Measurements from ENCODE around the gene FOXB1. TPM values are rescaled to one million over a fixed set of nuclear protein-coding genes. Genes with fewer than 3 reads are reported as not detected.

FOXB1 gene
- polyA plus RNA-seq, 1 donor (not counting 4 experiments of a cell fraction or from before 2014, with no cell fraction given), result not detected

GRCh38 chr15:59999612-60000112 is 4.4 kb upstream of the FOXB1 start:
- Histone ChIP-seq H3K79me2 (ENCODE audit: control insufficient read depth, insufficient read depth, low read length) (no peaks in the 10 kb centered on the region), H3K9ac (ENCODE audit: control insufficient read depth, extremely low read depth, insufficient read depth, low read length) (no peak overlapping the region), H3K36me3 (ENCODE audit: control insufficient read depth in 2 of 2, extremely low read depth in 1 of 2, insufficient read depth in 2 of 2, low read length in 2 of 2) (no peaks in the 10 kb centered on the region), H3K9me1 (ENCODE audit: control insufficient read depth, extremely low read depth, insufficient read depth, low read length) (no peaks in the 10 kb centered on the region), H3K9me3 (ENCODE audit: control insufficient read depth, low read depth, low read length) (peaks cover 1% of the 10 kb centered on the region), H3K27me3 (ENCODE audit: control insufficient read depth, extremely low read depth, insufficient read depth, low read length) (peaks cover 100% of the 10 kb centered on the region), H2AFZ (ENCODE audit: control insufficient read depth, low read length) (no peak overlapping the region), H3K4me3 (ENCODE audit: control insufficient read depth in 2 of 3, extremely low read depth in 1 of 3, insufficient read depth in 2 of 3, low read depth in 1 of 3, low read length in 3 of 3) (no peak overlapping the region), H3K27ac (ENCODE audit: control insufficient read depth, insufficient read depth, low read length) (no peak overlapping the region), H3K4me2 (ENCODE audit: control insufficient read depth, extremely low read depth, insufficient read depth, low read depth, low read length) (no peak overlapping the region), H3K4me1 (ENCODE audit: control insufficient read depth, extremely low read depth, insufficient read depth, low read length) (peaks cover 7% of the 10 kb centered on the region), H4K20me1 (ENCODE audit: control insufficient read depth, extremely low read depth, insufficient read depth, low read length) (peaks cover 13% of the 10 kb centered on the region)
- TF ChIP-seq EZH2 (IDR thresholded peaks at IDR 0.05; ENCODE audit: low read length), result no peak
- TF ChIP-seq, protein P1, sequence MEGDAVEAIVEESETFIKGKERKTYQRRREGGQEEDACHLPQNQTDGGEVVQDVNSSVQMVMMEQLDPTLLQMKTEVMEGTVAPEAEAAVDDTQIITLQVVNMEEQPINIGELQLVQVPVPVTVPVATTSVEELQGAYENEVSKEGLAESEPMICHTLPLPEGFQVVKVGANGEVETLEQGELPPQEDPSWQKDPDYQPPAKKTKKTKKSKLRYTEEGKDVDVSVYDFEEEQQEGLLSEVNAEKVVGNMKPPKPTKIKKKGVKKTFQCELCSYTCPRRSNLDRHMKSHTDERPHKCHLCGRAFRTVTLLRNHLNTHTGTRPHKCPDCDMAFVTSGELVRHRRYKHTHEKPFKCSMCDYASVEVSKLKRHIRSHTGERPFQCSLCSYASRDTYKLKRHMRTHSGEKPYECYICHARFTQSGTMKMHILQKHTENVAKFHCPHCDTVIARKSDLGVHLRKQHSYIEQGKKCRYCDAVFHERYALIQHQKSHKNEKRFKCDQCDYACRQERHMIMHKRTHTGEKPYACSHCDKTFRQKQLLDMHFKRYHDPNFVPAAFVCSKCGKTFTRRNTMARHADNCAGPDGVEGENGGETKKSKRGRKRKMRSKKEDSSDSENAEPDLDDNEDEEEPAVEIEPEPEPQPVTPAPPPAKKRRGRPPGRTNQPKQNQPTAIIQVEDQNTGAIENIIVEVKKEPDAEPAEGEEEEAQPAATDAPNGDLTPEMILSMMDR (optimal IDR thresholded peaks at IDR 0.05 in 1 of 3, IDR thresholded peaks at IDR 0.05 in 1 of 3, conservative IDR thresholded peaks at IDR 0.05 in 1 of 3; ENCODE audit: extremely low read depth in 1 of 3, insufficient read depth in 2 of 3, low read length in 3 of 3), result no peak
- dilution Hi-C loops (cut with MboI; ENCODE audit: extremely low pct_ligation_motif_present, low sequenced_read_pairs), result no loop called here
- no peak for DNase-seq (ENCODE audit: low read depth, low spot score)
- no peak for FAIRE-seq

DNA sequence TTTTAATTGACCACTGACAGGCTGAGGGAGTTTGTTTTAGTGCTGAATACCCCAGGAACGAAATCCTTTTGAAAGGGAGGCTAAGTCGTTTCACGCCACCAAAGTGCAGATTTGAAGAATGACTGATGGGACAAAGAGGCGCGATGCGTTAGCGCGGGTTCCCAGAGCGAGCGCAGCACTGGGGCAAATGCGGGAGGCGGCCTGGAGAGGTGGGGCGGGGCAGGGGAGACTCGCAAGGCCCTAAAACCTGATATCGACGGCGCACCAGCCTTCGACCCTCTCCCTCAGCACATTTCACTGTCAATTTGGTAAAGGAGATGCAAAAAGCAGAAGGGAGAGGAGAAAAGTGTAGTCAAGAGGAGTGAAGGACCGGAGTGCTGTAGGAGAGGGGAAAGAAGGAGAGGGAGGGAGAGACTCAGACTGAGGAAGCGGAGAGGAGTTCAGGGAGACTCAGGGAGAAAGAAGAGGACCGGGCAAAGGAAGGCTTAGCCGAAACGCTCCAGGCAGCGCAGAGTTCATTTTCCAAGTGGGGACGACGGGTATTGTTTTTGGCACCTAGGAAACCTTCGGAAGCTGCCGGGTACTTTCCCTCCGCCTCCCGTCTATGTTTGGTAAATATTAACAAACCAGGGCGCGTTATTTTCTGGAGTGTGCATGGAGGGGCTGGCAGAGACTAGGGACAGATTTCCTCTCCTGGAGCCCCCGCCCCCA is 3.8 kb upstream of the FOXB1 start:
- peaks cover 1% of the 10 kb centered on the region for H3K9me3 ChIP-seq (ENCODE audit: control insufficient read depth, low read depth, low read length)
- no peaks in the 10 kb centered on the region for H3K9me1 ChIP-seq (ENCODE audit: control insufficient read depth, extremely low read depth, insufficient read depth, low read length)
- no peak overlapping the region for H3K4me2 ChIP-seq (ENCODE audit: control insufficient read depth, extremely low read depth, insufficient read depth, low read depth, low read length)
- H3K27me3 ChIP-seq (ENCODE audit: control insufficient read depth, extremely low read depth, insufficient read depth, low read length), result peaks cover 100% of the 10 kb centered on the region
- peak; percentile 84 for TF ChIP-seq EZH2 (IDR thresholded peaks at IDR 0.05; ENCODE audit: low read length)
- TF ChIP-seq, protein P1 (optimal IDR thresholded peaks at IDR 0.05 in 1 of 3, IDR thresholded peaks at IDR 0.05 in 1 of 3, conservative IDR thresholded peaks at IDR 0.05 in 1 of 3; ENCODE audit: extremely low read depth in 1 of 3, insufficient read depth in 2 of 3, low read length in 3 of 3), result no peak
- H3K4me1 ChIP-seq (ENCODE audit: control insufficient read depth, extremely low read depth, insufficient read depth, low read length), result peaks cover 12% of the 10 kb centered on the region
- H3K9ac ChIP-seq (ENCODE audit: control insufficient read depth, extremely low read depth, insufficient read depth, low read length), result no peak overlapping the region
- no peaks in the 10 kb centered on the region for H3K79me2 ChIP-seq (ENCODE audit: control insufficient read depth, insufficient read depth, low read length)
- H2AFZ ChIP-seq (ENCODE audit: control insufficient read depth, low read length), result no peak overlapping the region
- no peak overlapping the region for H3K4me3 ChIP-seq (ENCODE audit: control insufficient read depth in 2 of 3, extremely low read depth in 1 of 3, insufficient read depth in 2 of 3, low read depth in 1 of 3, low read length in 3 of 3)
- peaks cover 7% of the 10 kb centered on the region for H4K20me1 ChIP-seq (ENCODE audit: control insufficient read depth, extremely low read depth, insufficient read depth, low read length)
- FAIRE-seq (no peak), DNase-seq (ENCODE audit: low read depth, low spot score) (no peak)
- no peaks in the 10 kb centered on the region for H3K36me3 ChIP-seq (ENCODE audit: control insufficient read depth in 2 of 2, extremely low read depth in 1 of 2, insufficient read depth in 2 of 2, low read length in 2 of 2)
- H3K27ac ChIP-seq (ENCODE audit: control insufficient read depth, insufficient read depth, low read length), result no peak overlapping the region
- dilution Hi-C loops (cut with MboI; ENCODE audit: extremely low pct_ligation_motif_present, low sequenced_read_pairs), result no loop called here

Data from keratinocyte (primary cell).